GM11168 (cell line): ENCODE measurements around the gene MRGPRD.

Experiments used
- in situ Hi-C: fragments of 300-500 bp; cut with MboI; formaldehyde crosslinking; loops from one replicate; pipeline ENCODE4 v1.12.0; 2022; ENCODE audit warnings: low sequenced_read_pairs; ENCODE audit not compliant: unreplicated experiment

Gene MRGPRD

DNA sequence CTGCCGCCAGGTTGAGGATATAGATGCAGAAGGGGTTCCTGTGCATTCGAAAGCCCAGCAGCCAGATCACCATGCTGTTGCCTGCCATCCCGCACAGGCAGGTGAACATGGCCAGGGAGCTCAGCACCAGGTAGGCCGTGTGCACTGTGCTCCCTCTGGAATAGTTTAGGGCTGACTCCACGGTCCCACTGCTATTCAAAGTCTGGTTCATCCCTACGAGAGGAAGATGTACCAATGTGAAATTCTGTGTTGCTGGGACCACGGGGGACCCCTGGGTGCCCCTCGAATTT lies at the start of gene MRGPRD:
MRGPRD (minus strand) TSS at position 211 of the 290 bp plus-strand sequence; CDS start at position 211, 0 bp downstream.
- in situ Hi-C loops: no loop called here

DNA sequence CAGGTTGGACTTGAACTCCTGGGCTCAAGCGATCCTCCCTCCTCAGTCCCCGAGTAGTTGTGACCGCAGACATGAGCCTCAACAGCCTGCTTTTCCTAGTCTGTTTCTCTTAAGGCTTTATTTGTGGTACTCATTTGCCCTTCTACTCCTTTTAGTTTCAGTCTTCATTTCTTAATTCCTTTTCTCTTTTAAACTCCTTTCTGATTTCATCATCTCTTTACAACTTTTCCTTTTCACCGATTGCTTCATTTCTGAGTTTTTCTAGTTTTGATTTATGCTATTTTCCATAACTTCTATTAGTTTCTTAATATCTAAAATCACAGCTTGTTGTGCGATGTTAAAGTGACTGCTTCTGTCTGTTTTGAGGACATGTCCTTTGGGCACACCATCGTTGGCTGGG lies 49.5 kb upstream of the MRGPRD start:
- in situ Hi-C loops: no loop called here

- in situ Hi-C loops: no loop called here
These were observed 47.1 kb upstream of the MRGPRD start for GRCh38 chr11:69027704-69028372.

GRCh38 chr11:69024509-69024908 lies 43.7 kb upstream of the MRGPRD start:
- in situ Hi-C loops: no loop called here

DNA sequence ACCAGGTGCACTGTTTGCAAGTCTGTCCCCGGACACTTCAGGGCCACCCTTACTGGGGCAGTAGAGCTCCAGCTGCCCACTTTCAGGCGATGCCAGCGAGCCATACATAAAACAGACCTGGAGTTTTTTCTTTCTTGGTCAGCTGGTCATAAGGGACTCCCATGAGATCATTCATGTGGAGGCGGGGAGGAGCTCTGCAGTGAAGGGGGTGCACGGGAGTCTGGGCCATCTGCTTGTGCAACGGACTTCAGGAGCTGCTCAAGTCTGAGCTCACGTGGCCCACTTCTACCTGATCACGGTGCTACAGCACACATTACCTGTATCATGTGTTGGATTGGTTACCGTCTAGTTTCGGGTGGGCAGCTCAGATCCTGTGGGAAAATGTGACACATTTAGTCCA lies 41.5 kb upstream of the MRGPRD start:
- in situ Hi-C loops: no loop called here

GRCh38 chr11:69018924-69019323 lies 38.1 kb upstream of the MRGPRD start:
- in situ Hi-C loops: no loop called here

DNA sequence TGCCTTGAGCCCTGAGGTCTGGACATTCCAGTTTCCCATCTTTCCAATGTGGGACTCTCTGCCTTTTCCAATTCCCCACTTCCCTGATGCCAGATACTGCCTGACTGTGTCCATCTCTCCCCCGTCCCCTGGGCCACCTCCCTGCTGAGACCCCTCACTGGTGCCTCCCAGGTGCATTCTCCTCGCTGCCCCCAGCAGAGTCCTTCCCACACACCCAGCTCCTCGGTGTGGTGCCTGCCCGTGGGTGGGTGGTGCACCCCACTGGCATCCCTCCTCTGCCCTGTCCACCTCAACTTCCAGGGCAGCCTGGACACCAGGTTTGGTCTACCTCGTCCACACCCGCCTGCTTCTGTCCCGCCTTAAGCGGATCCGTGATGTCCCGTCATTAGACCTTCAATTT lies 37.2 kb upstream of the MRGPRD start:
- in situ Hi-C loops: no loop called here

DNA sequence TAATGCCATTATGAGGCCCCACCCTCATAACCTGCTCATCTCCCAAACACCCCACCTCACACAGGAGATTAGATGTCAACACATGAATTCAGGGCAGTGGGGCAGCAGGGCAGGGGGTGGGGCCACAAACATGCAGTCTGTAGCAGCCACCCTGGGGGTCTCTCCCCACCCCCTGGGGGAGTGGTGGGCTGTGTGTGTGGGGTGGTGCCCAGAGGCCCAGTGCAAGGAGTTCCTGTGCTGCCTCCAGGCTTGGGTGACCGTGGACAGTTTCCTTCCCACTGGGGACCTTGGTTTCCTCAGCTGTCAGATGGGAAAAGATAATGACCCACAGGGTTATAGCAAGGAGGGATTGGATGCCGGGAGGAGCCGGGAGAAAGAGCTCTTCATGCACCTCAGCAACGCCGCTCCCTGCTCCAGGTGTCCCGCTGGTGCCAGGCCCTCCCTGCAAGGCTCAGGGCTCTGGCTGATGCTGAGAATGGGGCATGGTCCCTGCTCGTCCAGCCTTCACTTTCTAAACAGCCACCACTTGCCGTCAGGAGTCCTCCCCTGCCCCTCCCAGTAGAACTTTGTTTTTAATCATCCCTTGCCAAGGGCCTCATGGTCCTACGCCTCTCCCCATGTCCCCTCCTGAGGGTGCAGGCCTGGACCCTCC lies 34.2 kb upstream of the MRGPRD start:
- in situ Hi-C loops: no loop called here

GRCh38 chr11:69014084-69014851 lies 33.5 kb upstream of the MRGPRD start:
- in situ Hi-C loops: no loop called here

DNA sequence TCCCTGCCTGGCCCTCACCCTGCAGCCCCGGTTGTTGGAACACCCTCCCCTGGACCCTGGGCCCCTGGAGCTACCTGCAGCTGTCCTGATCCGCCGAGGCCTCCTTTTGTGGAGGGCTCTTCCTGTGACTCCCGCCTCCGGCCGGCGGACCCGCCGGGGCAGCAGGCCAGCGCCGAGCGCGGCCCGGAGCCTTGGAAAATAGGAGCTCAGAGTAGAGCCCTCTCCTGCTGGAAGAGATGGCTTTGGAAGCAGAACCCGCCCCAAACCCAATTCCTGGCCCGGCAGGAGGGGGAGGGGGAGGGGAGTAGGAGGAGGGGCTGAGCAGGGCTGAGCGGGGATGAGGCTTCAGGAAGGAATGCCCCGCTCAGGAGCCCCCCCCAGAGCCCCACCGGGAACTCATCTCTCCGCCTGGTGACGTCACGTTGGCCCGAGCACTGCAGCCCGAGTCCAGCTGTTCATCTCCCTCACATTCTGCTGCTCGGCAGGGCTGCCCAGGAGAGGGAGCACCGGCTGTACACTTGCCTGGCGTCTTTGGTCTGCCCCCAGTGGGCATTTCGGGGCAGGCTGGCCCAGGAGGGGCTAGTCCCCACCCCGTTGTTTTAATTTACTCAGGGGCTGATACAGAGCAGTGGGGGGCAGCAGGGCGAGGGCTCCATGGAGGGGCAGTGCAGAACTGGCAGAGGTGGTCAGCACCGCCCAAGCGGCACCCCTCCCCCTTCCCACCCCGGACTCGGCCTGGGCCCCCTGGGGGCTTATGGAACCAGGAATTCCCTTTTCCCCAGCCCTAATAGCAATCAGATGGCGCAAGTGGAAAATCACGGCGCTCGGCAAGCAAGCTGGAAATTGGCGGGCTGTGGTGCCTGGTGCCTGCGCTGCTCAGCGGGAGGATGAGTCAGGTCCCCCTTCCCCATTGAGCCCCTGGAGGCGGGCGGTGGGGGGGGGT lies 32.5 kb upstream of the MRGPRD start, which contains the start of gene MRGPRF:
MRGPRF (minus strand) TSS at position 238 of the 943 bp plus-strand sequence. CDS start 3,345 bp downstream, outside the sequence.
- in situ Hi-C loops: no loop called here

- in situ Hi-C loops: no loop called here
These were observed 31.6 kb upstream of the MRGPRD start for GRCh38 chr11:69012092-69013008.

GRCh38 chr11:69011624-69012091 lies 30.9 kb upstream of the MRGPRD start:
- in situ Hi-C loops: no loop called here

GRCh38 chr11:69010964-69011623 lies 30.3 kb upstream of the MRGPRD start:
- in situ Hi-C loops: no loop called here

DNA sequence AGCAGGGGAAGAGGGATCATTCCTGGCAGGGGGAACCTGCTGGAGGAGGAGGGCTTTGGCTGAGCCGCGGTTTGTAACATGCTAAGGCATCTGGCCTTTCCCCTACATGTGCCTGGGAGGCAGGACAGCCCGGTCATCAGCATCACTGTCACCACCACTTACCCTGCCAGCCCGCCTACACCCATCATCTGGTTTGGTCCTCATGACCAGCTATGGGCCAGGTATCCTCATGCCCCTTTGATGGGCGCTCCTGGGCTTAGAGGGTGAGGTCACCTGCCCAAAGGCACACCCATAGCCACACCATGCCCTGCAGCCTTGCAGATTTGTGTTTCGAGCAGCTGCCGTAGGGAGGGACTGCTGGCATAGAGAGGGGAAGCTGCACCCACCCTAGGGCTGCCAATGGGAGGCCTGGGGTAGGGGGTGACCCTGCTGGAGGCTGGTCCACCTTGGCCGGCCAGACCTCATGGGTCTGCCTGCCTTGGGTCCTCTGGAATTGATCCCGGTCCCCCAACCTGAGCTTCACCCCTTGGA lies 29.6 kb upstream of the MRGPRD start:
- in situ Hi-C loops: no loop called here

DNA sequence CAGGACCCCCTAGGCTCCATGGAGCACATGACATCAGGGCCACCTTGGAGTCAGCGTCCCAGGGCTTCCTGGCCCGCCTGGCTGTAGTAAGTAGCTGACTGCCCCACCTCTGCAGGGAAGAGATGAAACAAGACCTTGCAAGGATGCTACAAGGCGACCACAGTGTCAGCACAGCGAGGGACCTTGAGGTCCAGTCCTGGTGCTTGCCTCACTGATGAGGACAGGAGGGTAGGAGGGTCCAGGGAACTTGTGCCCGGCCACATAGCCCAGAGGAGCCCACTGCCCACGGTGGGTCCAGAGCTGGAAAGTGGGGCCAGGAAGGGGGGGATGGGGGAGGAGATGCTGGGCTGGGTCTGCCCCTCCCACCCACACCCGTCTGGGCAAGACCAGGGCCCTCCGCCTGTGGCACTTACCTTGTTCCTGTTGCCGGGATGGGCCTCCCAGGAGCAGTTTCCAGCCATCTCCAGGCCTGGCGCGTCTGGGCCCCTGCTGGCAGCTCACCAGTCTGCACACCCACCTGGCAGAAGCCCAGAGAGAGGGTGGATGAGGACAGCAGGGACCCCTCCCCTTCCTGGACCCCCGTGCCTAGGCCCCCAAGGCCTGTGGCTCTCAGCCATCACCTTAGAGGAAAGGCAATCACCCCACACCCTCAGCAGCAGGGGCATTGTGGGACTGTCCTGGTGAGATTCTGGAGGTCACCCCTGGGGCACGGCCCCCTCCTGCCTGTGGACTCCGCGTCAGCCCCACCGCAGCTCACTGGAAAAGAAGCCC lies 28.8 kb upstream of the MRGPRD start:
- in situ Hi-C loops: no loop called here

DNA sequence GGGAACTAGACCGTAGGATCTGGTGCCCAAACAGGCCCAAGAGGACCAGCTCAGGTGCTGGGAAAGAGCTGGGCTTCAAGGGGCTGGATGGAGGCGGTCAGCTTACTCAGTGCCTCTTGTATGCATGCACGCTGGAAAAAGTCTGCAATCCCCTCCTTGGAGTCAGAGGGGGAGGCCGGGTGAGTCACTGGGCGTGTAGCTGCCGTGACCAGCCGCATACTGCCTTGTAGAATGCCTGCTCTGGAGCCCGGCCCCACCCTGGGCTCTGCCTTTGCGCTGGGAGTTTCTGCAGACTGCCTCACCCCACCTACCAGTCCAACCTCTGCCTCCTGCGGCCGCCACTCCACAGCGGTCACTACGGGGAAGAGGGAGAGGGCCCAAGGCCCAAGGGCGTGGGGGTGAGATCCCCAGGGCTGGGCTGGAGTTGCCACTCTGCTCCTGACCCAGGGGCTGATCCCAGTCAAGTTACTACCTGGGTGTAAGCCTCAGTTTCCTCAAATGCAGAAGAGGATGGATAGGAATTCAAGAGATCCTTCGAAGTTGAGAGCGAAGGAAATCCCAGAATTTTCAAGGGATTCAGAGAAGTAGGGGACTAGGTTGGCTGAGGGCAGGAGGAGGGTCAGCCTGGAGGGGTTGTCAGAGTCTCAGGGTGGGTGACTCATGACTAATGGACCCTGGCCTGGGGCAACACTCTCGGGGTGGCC lies 28.1 kb upstream of the MRGPRD start:
- in situ Hi-C loops: no loop called here

GRCh38 chr11:69007975-69008381 lies 27.2 kb upstream of the MRGPRD start:
- in situ Hi-C loops: no loop called here
